Osteocyte (in vitro differentiated cells): Measurements from ENCODE around the gene RORC. TPM values are rescaled to one million over a fixed set of nuclear protein-coding genes. Genes with fewer than 3 reads are reported as not detected.

ENCODE experiments used
- DNase-seq: peaks from one replicate; pipeline ENCODE4 v3.0.0; 2021; ENCODE audit warnings: mixed read lengths; ENCODE audit not compliant: unreplicated experiment; ENCODE audit errors: extremely low spot score
- H3K27ac Mint-ChIP-seq: one replicate; pipeline ENCODE4 v1.8.0; 2021; ENCODE audit warnings: mild to moderate bottlenecking, mixed read lengths; ENCODE audit not compliant: unreplicated experiment
- H3K27me3 Mint-ChIP-seq: one replicate; pipeline ENCODE4 v1.8.0; 2021; ENCODE audit warnings: mixed read lengths; ENCODE audit not compliant: unreplicated experiment
- H3K36me3 Mint-ChIP-seq: one replicate; pipeline ENCODE4 v1.8.0; 2021; ENCODE audit warnings: mixed read lengths; ENCODE audit not compliant: unreplicated experiment
- H3K4me1 Mint-ChIP-seq: one replicate; pipeline ENCODE4 v1.8.0; 2021; ENCODE audit warnings: mixed read lengths; ENCODE audit not compliant: unreplicated experiment
- H3K4me3 Mint-ChIP-seq: one replicate; pipeline ENCODE4 v1.8.0; 2021; ENCODE audit warnings: mild to moderate bottlenecking, moderate library complexity, mixed read lengths; ENCODE audit not compliant: unreplicated experiment
- H3K9me3 Mint-ChIP-seq: one replicate; pipeline ENCODE4 v1.8.0; 2021; ENCODE audit warnings: mixed read lengths; ENCODE audit not compliant: unreplicated experiment
- CTCF ChIP-seq: fragments of 200-600 bp; sonication (generic); IDR thresholded peaks from 2 replicates; pipeline ENCODE4 v1.5.0; 2021; ENCODE audit warnings: antibody characterized with exemption, mild to moderate bottlenecking, moderate library complexity
- total RNA-seq: library from RNA; stranded (reverse); gene quantifications from 2 replicates; pipeline ENCODE4 v1.2.1, GENCODE V29; 2021

RORC gene
- total RNA-seq, 1 donor from 2014 or later = not detected

GRCh38 chr1:151854658-151855057 lies 23.1 kb upstream of the RORC start:
- no peak overlapping the region for H3K27ac Mint-ChIP-seq
- no peak overlapping the region for H3K4me3 Mint-ChIP-seq
- H3K9me3 Mint-ChIP-seq = no peaks in the 10 kb centered on the region
- no peaks in the 10 kb centered on the region for H3K36me3 Mint-ChIP-seq
- no peak for TF ChIP-seq CTCF
- H3K4me1 Mint-ChIP-seq = peaks cover 3% of the 10 kb centered on the region
- H3K27me3 Mint-ChIP-seq = peaks cover 41% of the 10 kb centered on the region
- no peak for DNase-seq

GRCh38 chr1:151853411-151853943 lies 21.9 kb upstream of the RORC start, which contains the start of gene THEM5:
THEM5 (minus strand) TSS chr1:151853712; CDS start chr1:151853565, 147 bp downstream.
- no peak within 1 kb of the TSS for H3K27ac Mint-ChIP-seq
- H3K27me3 Mint-ChIP-seq = peaks cover 48% of the 10 kb centered on the region
- H3K4me1 Mint-ChIP-seq = peaks cover 3% of the 10 kb centered on the region
- H3K9me3 Mint-ChIP-seq = no peaks in the 10 kb centered on the region
- DNase-seq = no peak
- TF ChIP-seq CTCF = no peak
- H3K36me3 Mint-ChIP-seq = no peaks in the 10 kb centered on the region
- no peak within 1 kb of the TSS for H3K4me3 Mint-ChIP-seq

- no peaks in the 10 kb centered on the region for H3K36me3 Mint-ChIP-seq
- no peaks in the 10 kb centered on the region for H3K9me3 Mint-ChIP-seq
- peaks cover 47% of the 10 kb centered on the region for H3K27me3 Mint-ChIP-seq
- peaks cover 3% of the 10 kb centered on the region for H3K4me1 Mint-ChIP-seq
- no peak for DNase-seq
- no peak overlapping the region for H3K4me3 Mint-ChIP-seq
- TF ChIP-seq CTCF = no peak
- no peak overlapping the region for H3K27ac Mint-ChIP-seq
These were observed 21.1 kb upstream of the RORC start for GRCh38 chr1:151852733-151853132.

- H3K27me3 Mint-ChIP-seq = peaks cover 46% of the 10 kb centered on the region
- H3K9me3 Mint-ChIP-seq = no peaks in the 10 kb centered on the region
- no peak overlapping the region for H3K27ac Mint-ChIP-seq
- H3K4me1 Mint-ChIP-seq = peaks cover 3% of the 10 kb centered on the region
- no peaks in the 10 kb centered on the region for H3K36me3 Mint-ChIP-seq
- TF ChIP-seq CTCF = no peak
- H3K4me3 Mint-ChIP-seq = no peak overlapping the region
- DNase-seq = no peak
These were observed 20.3 kb upstream of the RORC start for GRCh38 chr1:151851886-151852285.

- Mint-ChIP-seq H3K27me3 (peaks cover 56% of the 10 kb centered on the region), H3K9me3 (no peaks in the 10 kb centered on the region)
These were observed 18.3 kb upstream of the RORC start for GRCh38 chr1:151849871-151850270.

More at GRCh38 chr1:151849871-151850270, 18.3 kb upstream of the RORC start:
- H3K4me1 Mint-ChIP-seq = no peaks in the 10 kb centered on the region
- H3K36me3 Mint-ChIP-seq = no peaks in the 10 kb centered on the region
- TF ChIP-seq CTCF = no peak
- no peak for DNase-seq
- no peak overlapping the region for H3K4me3 Mint-ChIP-seq
- no peak overlapping the region for H3K27ac Mint-ChIP-seq
